HEK293 (cell line): Measurements from ENCODE around the gene C6orf89.

Experiments used
- CTCF ChIP-seq: fragments of 450-650 bp; formaldehyde crosslinking; IDR thresholded peaks from 2 replicates; pipeline ENCODE4 v1.5.1; 2016; ENCODE audit warnings: missing biosample characterization, missing genetic modification characterization
- HOXA7 ChIP-seq: sonication (generic); formaldehyde crosslinking; IDR thresholded peaks from 2 replicates; pipeline ENCODE4 v1.8.1; 2022; ENCODE audit warnings: missing genetic modification reagents, borderline replicate concordance
- KLF16 ChIP-seq: fragments of 450-650 bp; formaldehyde crosslinking; IDR thresholded peaks from 2 replicates; pipeline ENCODE4 v1.5.1; 2017; ENCODE audit warnings: missing biosample characterization, missing genetic modification characterization
- REST ChIP-seq: fragments of 450-650 bp; formaldehyde crosslinking; IDR thresholded peaks from 2 replicates; pipeline ENCODE4 v1.5.1; 2016; ENCODE audit warnings: missing biosample characterization, missing genetic modification characterization
- ZBTB7A ChIP-seq: fragments of 450-650 bp; formaldehyde crosslinking; IDR thresholded peaks from 2 replicates; pipeline ENCODE4 v1.5.1; 2016; ENCODE audit warnings: low read depth, missing biosample characterization, missing genetic modification characterization
- ZFP3 ChIP-seq: fragments of 450-650 bp; formaldehyde crosslinking; IDR thresholded peaks from 2 replicates; pipeline ENCODE4 v1.5.1; 2016; ENCODE audit warnings: low read depth, missing biosample characterization, missing genetic modification characterization
- ZNF121 ChIP-seq: fragments of 450-650 bp; formaldehyde crosslinking; IDR thresholded peaks from 2 replicates; pipeline ENCODE4 v1.5.1; 2016; ENCODE audit warnings: missing biosample characterization, missing genetic modification characterization
- ZNF24 ChIP-seq: fragments of 450-650 bp; formaldehyde crosslinking; IDR thresholded peaks from 2 replicates; pipeline ENCODE4 v1.5.1; 2016; ENCODE audit warnings: missing biosample characterization, missing genetic modification characterization
- ZSCAN16 ChIP-seq: fragments of 450-650 bp; formaldehyde crosslinking; IDR thresholded peaks from 2 replicates; pipeline ENCODE4 v1.5.1; 2016; ENCODE audit warnings: missing biosample characterization, missing genetic modification characterization

DNA sequence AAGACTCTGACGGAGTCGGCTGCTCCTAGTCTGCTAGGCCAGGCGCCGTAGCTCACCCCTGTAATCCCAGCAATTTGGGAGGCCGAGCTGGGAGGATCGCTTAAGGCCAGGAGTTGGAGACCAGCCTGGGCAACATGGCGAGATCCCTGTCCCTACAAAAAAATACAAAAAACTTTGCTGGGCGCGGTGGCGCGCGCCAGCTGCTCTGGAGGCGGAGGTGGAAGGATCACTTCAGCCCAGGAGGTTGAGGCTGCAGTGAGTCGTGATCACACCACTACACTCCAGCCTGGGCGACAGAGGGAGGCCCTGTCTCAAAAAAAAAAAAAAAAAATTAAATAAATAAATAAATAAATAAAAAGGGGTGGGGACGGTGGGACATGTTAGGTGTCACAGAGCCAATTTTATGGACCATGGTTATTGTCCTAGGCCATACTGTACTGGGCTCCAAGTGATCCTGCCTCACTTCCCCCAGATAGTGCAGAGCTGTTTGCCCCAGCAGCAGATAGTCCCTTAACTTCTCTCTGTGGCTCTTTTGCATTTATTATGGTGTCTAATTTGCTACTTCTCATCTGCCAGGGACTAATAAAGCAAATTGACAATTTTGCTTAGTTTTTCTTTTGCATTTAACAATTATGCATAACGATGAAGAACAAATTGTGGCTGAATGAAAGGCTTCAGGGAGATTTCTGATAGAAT, 74.0 kb downstream of the C6orf89 start:
- no peak for TF ChIP-seq CTCF (tag by site-specific recombination)
- TF ChIP-seq KLF16 (tag by site-specific recombination): no peak
- TF ChIP-seq ZNF121 (tag by site-specific recombination): no peak
- no peak for TF ChIP-seq ZSCAN16
- TF ChIP-seq ZFP3 (tag by site-specific recombination): no peak
- no peak for TF ChIP-seq ZNF24 (tag by site-specific recombination)
- no peak for TF ChIP-seq ZBTB7A (tag by site-specific recombination)
- no peak for TF ChIP-seq REST
- no peak for TF ChIP-seq HOXA7 (CRISPR knock-in tag)
